Limb (tissue), 2 donors: ENCODE measurements around the gene KDM2A.
A peak's percentile ranks its signal among the peaks of the same experiment; 100 is the strongest.

Experiments
- DNase-seq, 2 donors: peaks; one replicate each; pipeline ENCODE4 v3.0.0-alpha.2; 2016; ENCODE audit errors: extremely low spot score in 2 of 2

The KDM2A gene

GRCh38 chr11:67284811-67285540 lies 165.9 kb downstream of the KDM2A start:
- DNase-seq, result no peak

- no peak for DNase-seq
These were observed 166.8 kb downstream of the KDM2A start for GRCh38 chr11:67285541-67286498.

GRCh38 chr11:67286621-67287333 lies 167.7 kb downstream of the KDM2A start:
- no peak for DNase-seq

- DNase-seq, result no peak
These were observed 168.5 kb downstream of the KDM2A start for GRCh38 chr11:67287355-67288197.

GRCh38 chr11:67288198-67288451 lies 169.1 kb downstream of the KDM2A start:
- no peak for DNase-seq

- peak; percentile 85 to 95 for DNase-seq
These were observed 169.6 kb downstream of the KDM2A start for GRCh38 chr11:67288452-67289225.

GRCh38 chr11:67289226-67289650 lies 170.2 kb downstream of the KDM2A start, which contains the start of gene ANKRD13D:
TSS of gene ANKRD13D (plus strand) at chr11:67289303. CDS start at chr11:67289461, 158 bp downstream.
- no peak for DNase-seq

- no peak for DNase-seq
These were observed 170.8 kb downstream of the KDM2A start for GRCh38 chr11:67289651-67290479.

GRCh38 chr11:67290801-67291200 lies 171.7 kb downstream of the KDM2A start:
- DNase-seq, result no peak

- DNase-seq, result no peak
These were observed 172.7 kb downstream of the KDM2A start for GRCh38 chr11:67291481-67292381.

GRCh38 chr11:67292671-67293070 lies 173.6 kb downstream of the KDM2A start:
- no peak for DNase-seq

GRCh38 chr11:67293090-67293489 lies 174.0 kb downstream of the KDM2A start:
- no peak for DNase-seq

- DNase-seq, result no peak
These were observed 176.8 kb downstream of the KDM2A start for GRCh38 chr11:67295846-67296245.

- no peak for DNase-seq
These were observed 179.7 kb downstream of the KDM2A start for GRCh38 chr11:67298786-67299185.

GRCh38 chr11:67299471-67300191 lies 180.6 kb downstream of the KDM2A start:
- no peak for DNase-seq

GRCh38 chr11:67300256-67300755 lies 181.2 kb downstream of the KDM2A start:
- DNase-seq, result no peak

GRCh38 chr11:67300756-67301312 lies 181.8 kb downstream of the KDM2A start:
- no peak for DNase-seq
